Germinal center (tissue), 1 donor: Measurements from ENCODE around the gene COG7.
"Not testable (repeated sequence)": the region's sequence is repeated elsewhere in the genome, so short reads cannot be mapped to it uniquely, and the experiment has no call there.

Experiments
- DNase-seq: peaks from one replicate; pipeline ENCODE4 v3.0.0; 2012; ENCODE audit warnings: mixed read lengths, low spot score

COG7 gene

DNA sequence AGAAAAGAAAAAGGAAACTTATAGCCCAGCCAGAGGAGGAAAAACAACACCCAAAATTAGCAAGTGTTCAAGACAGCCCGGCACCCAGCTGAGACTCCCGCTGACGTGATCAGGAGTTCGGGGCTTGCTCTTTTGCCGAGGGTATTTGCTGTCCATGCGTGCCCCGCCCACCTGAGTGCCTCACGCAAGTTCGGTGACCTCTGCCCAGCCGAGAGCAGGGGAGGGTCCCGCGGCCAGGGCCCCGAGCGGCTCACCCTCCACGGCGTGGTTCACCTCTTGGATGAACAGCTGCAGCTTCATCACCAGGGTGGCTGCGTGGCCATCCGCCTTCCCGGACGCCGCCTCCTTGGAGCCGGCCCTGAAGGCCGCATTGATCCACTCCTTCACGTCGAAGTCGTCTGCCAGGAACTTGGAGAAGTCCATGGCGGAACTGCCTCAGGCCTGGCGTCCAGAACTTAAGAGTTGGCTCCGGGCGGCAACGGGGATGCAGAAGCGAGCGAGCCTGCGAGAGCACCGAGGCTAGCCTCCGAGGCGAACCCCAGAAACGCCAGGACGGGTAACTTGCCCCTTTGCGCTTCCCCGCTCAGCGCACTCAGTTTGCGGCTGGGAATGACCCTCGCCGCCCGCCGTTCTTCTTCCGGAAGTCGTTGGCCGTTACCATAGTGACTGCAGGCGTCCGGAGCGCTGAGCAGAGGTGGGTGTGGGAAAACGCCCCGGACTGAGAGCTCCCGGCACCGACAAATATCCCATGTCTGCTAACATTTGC is at the start of gene COG7:
Gene COG7 (minus strand): TSS at position 618 of the 766 bp plus-strand sequence. CDS start 195 bp downstream, at position 423.
- peak; percentile 74 for DNase-seq

- no peak for DNase-seq
These were observed 49.5 kb upstream of the COG7 start for GRCh38 chr16:23502466-23502865.

DNA sequence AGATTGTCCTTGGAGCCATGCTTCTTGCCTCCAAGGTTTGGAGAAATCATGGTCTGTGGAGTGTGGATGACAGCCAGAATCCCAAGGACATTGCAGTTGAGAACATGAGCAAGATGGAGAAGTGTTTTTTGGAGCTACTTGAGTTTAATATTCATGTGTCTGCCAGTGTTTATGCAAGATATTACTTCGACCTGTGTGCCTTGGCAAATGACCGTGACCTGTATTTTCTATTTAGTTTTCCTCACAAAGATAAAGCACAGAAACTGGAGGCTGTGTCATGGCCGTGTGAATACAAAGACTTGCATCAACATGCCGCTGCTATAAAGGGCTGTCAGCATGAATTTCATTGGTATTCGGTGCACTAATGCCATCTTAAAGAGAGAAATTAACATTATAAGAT is 48.3 kb upstream of the COG7 start:
- DNase-seq, result no peak

GRCh38 chr16:23500862-23501225 is 47.9 kb upstream of the COG7 start:
- DNase-seq, result no peak

- DNase-seq, result no peak
These were observed 47.3 kb upstream of the COG7 start for GRCh38 chr16:23500212-23500861.

GRCh38 chr16:23499801-23500200 is 46.8 kb upstream of the COG7 start:
- no peak for DNase-seq

- DNase-seq, result no peak
These were observed 45.9 kb upstream of the COG7 start for GRCh38 chr16:23498863-23499262.

DNA sequence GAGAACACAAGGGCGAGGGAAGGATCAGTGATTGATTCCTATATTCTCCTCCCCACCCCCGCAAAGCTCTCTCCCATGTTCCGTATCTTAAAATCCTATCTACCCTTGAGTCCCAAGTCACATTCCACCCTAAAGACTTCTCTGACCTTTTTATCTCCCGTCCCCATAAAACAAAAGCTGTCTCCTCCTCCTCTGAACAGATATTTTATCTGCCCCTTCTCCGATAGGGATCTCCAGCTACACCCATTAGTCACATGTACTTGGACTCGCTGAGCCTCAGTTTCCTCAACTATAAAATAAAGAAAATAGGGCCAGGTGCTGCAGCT is 44.5 kb upstream of the COG7 start:
- no peak for DNase-seq

- DNase-seq, result no peak
These were observed 44.0 kb upstream of the COG7 start for GRCh38 chr16:23496821-23497542.

GRCh38 chr16:23495671-23496070 is 42.7 kb upstream of the COG7 start:
- DNase-seq, result no peak

DNA sequence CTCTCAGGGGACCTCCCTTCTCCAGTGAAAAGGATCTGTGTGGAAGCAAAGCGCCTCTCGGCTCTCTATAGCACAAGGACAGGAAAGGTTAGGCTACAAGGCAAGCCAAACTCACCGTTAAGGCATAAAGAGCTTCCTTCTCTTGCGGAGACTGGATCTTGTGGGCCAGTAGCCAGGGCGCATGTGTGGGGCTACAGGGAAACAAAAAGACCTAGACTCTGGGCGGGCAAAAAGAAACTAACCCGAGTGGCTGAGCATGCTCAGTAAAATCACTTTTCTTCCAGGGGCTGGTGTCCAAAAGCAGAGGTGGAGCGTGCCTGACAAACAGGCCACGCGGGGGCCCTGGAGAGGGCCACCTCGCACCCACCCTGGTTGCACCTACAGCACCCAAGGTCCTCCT is 41.2 kb upstream of the COG7 start:
- no peak for DNase-seq

- no peak for DNase-seq
These were observed 38.8 kb upstream of the COG7 start for GRCh38 chr16:23491490-23492391.

GRCh38 chr16:23486480-23486879 is 33.5 kb upstream of the COG7 start:
- no peak for DNase-seq

DNA sequence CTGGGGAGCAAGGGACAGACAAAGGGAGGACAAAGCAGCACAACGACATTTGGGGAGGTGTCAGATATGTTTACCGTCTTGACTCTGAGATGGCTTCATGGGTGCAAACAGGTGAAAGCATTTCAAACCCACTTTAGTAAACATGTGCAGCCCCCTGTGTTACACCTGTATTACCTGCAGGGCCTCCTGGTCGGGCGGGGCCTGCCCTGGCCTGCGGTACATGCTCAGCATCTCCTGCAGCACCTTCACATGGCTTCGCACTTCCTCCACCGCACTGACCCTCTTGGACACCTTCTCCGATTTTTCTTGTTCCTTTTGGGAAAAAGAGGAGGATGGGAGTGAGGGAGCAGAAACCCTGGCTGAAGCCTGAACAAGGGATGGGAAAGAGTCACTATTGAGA is 32.9 kb upstream of the COG7 start:
- no peak for DNase-seq

DNA sequence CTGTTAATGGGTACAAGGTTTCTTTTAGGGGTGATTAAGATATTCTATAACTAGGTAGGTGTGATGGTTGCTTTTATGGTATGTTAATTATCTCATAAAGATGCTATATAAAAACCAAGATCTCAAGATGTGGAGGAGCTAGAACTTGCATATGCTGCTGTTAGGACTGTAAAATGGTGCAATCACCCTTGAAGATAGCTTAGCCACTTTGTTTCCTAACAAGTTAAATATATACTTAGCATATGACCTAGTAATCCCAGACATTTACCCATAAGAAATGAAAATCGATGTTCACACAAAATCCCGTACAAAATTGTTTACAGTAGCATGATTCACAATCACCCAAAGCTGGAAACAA is 32.2 kb upstream of the COG7 start:
- DNase-seq, result no peak

GRCh38 chr16:23484510-23485256 is 31.7 kb upstream of the COG7 start:
- no peak for DNase-seq

- DNase-seq, result not testable (repeated sequence)
These were observed 30.5 kb upstream of the COG7 start for GRCh38 chr16:23483492-23483891.

DNA sequence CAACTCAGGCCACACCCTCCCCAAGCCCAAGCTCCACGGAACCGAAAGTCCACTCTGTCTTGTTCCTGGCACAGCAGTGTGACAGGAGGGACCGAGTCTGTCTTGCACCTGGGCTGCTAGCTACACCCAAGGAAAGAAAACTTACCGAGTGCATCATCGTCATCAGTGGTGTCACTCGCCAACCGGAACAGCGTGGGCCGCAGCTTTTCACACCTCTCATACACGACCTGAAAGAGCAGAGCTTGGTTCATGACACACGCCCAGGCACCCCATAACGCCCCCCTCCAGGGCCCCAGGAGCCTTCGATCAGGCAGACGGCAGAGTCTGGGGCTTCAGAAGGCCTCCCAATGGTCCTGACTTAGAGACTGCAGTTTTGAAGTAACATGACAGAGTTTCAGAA is 29.8 kb upstream of the COG7 start:
- DNase-seq, result no peak

DNA sequence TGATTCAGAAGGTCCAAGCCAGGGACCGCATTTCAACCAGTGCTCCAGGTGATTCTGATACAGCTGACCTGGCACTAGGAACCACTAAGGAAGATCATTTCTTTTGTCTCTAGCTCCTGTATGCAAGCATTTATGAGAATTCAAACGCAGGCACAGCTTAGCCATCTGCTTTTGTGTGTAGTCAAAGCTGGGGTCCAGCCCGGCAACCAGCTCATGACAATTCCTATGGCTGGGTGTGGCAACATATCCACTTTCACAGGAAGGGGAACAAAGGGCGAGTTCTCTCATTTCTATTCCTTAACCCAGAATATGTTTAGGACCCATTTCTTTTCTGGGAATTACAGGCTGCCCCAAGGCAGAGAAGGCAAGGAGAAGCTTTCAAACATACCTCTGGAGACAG is 27.3 kb upstream of the COG7 start:
- no peak for DNase-seq

GRCh38 chr16:23479138-23479537 is 26.1 kb upstream of the COG7 start:
- no peak for DNase-seq

DNA sequence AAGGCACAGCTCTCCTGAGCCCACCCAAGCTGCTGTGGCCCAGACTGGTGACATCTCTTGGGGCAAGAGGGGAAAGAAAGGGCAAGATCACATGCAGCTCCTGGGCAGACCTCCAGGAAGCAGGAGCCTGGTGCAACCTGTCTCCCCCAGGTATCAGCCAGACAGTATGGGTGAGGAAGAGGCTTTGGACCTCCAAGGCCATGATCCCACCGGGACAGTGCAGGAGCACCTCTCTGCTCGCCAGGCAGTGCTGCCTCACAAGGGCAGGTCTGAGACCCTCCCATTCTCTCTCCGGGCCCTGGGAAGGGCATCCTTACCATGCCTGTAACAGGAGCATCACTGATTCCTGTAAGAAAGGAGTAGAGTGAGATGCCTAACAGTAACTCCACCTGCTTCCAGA is 25.6 kb upstream of the COG7 start:
- no peak for DNase-seq

GRCh38 chr16:23476289-23476688 is 23.3 kb upstream of the COG7 start:
- no peak for DNase-seq
